H7 (cell line): ENCODE data around the gene DHX15. TPM values are rescaled to one million over a fixed set of nuclear protein-coding genes. Genes with fewer than 3 reads are reported as not detected.
"Not testable (repeated sequence)": the region's sequence is repeated elsewhere in the genome, so short reads cannot be mapped to it uniquely, and the experiment has no call there.

Experiments used
- DNase-seq: peaks from one replicate; pipeline ENCODE4 v3.0.0; 2012
- H3K27me3 ChIP-seq: 2 replicates; pipeline ENCODE4 v1.6.0; 2011; ENCODE audit warnings: mild to moderate bottlenecking, low read length; ENCODE audit not compliant: control insufficient read depth, insufficient read depth
- H3K36me3 ChIP-seq: replicated peaks from 2 replicates; pipeline ENCODE4 v1.5.1; 2011; ENCODE audit warnings: low read length; ENCODE audit not compliant: control insufficient read depth, insufficient read depth
- H3K4me3 ChIP-seq: 2 replicates; pipeline ENCODE4 v1.5.1; 2011; ENCODE audit warnings: low read depth, mild to moderate bottlenecking, control low read depth, low read length, moderate library complexity; ENCODE audit not compliant: insufficient read depth
- total RNA-seq: library from RNA; depleted of rRNA; stranded (reverse); fragments of >200 nt; shearing (Covaris generic); gene quantifications from 2 replicates; pipeline ENCODE4 v1.2.3, GENCODE V29; 2014; rRNA removed

The DHX15 gene
- total RNA-seq, 1 experiment from 2014 or later = 245 TPM

- Histone ChIP-seq H3K36me3 (peaks cover 4% of the 10 kb centered on the region), H3K4me3 (no peak overlapping the region), H3K27me3 (no peaks in the 10 kb centered on the region)
- DNase-seq = no peak
Observed at GRCh38 chr4:24508541-24508940, 75.8 kb downstream of the DHX15 start.

DNA sequence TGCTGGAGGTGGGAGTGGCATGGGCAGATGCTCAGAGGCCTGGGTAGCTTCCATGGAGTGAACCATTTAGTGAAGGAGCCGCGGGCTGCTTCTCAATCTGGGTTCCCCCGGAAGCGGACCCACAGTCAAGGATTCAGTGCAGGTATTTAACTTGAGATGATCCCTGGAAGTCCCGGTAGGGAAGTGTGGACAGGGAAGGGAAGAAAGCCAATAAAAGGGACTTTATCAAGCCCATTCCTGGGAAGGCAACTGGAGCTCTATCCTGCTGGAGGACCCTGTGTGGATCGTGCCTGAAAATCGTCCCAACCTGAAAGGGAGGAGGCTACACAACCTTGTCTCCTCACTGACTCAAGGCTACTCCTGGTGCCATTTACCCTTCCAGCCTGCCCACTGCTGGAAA, 76.9 kb downstream of the DHX15 start:
- no peak for DNase-seq
- peaks cover 4% of the 10 kb centered on the region for H3K36me3 ChIP-seq
- H3K4me3 ChIP-seq = no peak overlapping the region
- H3K27me3 ChIP-seq = no peaks in the 10 kb centered on the region

DNA sequence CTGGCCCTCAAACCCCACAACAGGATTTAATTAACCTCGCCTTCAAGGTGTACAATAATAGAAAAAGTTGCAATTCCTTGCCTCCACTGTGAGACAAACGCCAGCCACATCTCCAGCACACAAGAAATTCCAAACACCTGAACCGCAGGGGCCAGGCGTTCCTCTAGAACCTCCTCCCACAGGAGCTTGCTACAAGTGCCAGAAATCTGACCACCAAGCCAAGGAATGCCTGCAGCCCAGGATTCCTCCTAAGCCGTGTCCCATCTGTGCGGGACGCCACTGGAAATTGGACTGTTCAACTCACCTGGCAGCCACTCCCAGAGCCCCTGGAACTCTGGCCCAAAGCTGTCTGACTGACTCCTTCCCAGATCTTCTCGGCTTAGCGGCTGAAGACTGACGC, 81.3 kb downstream of the DHX15 start:
- not testable (repeated sequence) for H3K4me3 ChIP-seq, H3K36me3 ChIP-seq, DNase-seq, H3K27me3 ChIP-seq

DNA sequence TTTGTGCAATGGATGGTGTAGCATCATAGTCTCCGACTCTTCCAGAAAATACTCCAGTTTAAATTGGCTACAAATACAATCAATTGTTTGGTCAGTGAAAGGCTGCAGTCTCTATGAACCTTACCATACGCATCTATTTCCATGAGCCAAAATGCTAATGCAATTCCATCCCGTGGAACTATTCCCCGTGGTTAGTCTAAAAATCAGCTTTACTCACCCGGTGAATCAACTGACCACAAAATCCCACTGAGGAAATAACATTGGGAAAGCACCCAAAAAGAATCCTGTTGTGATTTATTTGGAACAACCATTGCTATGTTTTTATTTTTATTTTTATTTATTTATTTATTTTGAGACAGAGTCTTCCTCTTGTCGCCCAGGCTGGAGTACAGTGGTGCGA, 87.1 kb downstream of the DHX15 start:
- Histone ChIP-seq H3K4me3 (no peak overlapping the region), H3K27me3 (no peaks in the 10 kb centered on the region), H3K36me3 (no peaks in the 10 kb centered on the region)
- DNase-seq = no peak

- no peak for DNase-seq
Observed at GRCh38 chr4:24496597-24496996, 87.8 kb downstream of the DHX15 start.

DNA sequence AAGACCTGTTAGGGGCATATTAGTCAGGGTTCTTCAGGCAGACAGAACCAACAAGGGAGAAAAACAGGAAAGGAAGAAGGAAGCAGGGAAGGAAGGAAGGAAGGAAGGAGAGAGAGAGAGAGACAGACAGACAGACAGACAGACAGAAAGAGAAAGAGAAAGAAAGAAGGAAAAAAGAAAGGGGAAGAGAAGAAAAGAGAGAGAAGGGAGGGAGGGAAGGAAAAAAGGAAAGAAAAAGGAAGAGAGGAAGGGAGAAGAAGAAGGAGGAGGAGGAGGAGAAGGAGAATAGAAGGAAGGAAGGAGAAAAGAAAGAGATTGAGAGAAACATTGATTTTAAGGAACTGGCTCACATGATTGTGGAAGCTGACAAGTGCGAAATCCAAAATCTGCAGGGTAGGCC, 89.0 kb downstream of the DHX15 start:
- no peak for DNase-seq
- H3K27me3 ChIP-seq = no peaks in the 10 kb centered on the region
- no peak overlapping the region for H3K4me3 ChIP-seq
- H3K36me3 ChIP-seq = no peaks in the 10 kb centered on the region

More at GRCh38 chr4:24496597-24496996, 87.8 kb downstream of the DHX15 start:
- Histone ChIP-seq H3K27me3 (no peaks in the 10 kb centered on the region), H3K4me3 (no peak overlapping the region), H3K36me3 (no peaks in the 10 kb centered on the region)

GRCh38 chr4:24489870-24490269, 94.5 kb downstream of the DHX15 start:
- Histone ChIP-seq H3K36me3 (no peaks in the 10 kb centered on the region), H3K27me3 (no peaks in the 10 kb centered on the region), H3K4me3 (no peak overlapping the region)
- DNase-seq = no peak

DNA sequence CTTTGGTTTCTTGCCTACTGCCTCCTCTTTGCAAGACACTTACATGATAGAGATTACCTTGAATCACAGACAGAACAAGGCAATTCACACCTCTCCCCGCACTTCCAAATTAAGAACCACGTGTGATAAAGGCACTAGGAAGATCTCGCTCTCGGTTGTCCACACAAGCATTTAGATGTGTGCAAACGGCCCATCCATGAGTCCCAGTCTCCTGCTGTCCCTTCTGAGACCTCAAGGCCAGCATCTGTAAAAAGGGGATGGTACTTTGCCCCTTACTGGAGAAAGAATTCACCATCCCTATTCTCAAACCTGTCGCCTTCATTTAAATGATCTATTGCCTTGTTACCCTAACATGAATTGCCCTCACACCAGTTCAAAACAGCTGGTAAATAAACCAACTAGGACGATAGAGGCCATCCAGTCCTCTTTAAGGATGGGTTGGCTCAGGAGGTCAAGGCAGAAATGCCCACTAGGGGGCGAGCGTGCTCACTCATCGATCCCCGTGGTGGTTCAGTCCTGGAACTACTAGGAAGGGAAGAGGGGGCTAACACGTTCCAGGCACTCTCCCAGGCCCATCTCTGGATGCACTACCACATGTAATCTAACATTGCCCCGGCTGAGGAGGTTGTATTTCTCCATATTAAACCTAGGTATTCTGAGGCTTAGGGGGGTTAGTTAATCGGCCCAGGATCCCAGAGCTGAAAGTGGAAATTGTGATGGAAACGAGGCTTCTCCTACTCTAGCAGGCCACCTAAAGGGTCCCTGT, 95.8 kb downstream of the DHX15 start:
- DNase-seq = peak; percentile 89
- Histone ChIP-seq H3K36me3 (no peaks in the 10 kb centered on the region), H3K4me3 (no peak overlapping the region), H3K27me3 (no peaks in the 10 kb centered on the region)

GRCh38 chr4:24482871-24483270, 101.5 kb downstream of the DHX15 start:
- Histone ChIP-seq H3K27me3 (no peaks in the 10 kb centered on the region), H3K36me3 (no peaks in the 10 kb centered on the region), H3K4me3 (no peak overlapping the region)
- no peak for DNase-seq

DNA sequence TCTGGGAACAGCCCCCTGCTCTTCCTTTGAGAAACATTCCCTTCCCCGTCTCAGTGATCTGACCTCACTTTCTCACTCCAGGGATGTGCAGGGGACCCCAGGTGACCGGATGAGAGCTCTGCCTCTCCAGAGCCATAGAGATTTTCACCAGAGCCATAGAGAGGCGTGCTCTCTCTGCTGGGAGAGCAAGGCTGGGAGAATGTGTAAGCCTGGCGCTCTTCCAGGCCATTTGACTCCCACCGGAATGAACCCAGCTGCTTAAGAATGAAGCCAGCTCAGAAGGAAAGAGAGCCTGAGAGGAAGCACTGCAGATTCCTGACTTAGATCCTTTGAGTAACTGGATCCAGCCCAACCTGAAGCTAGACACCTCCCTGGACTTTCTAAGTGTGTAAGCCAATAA, 106.4 kb downstream of the DHX15 start:
- Histone ChIP-seq H3K4me3 (no peak overlapping the region), H3K36me3 (no peaks in the 10 kb centered on the region), H3K27me3 (no peaks in the 10 kb centered on the region)
- peak; percentile 51 for DNase-seq

Other genes starting within 250 kb of the DHX15 start
- 0.07 and 1.3 TPM in 2 replicates for gene SOD3, start 211.0 kb upstream of the DHX15 start, total RNA-seq